Measurements from ENCODE around the gene ERMAP. TPM values are rescaled to one million over a fixed set of nuclear protein-coding genes. Genes with fewer than 3 reads are reported as not detected.

Gene ERMAP
- total RNA-seq, 1 experiment from 2014 or later: 17.2 TPM

GRCh38 chr1:42886046-42886739 lies 69.3 kb downstream of the ERMAP start:
- TF ChIP-seq, protein P1, sequence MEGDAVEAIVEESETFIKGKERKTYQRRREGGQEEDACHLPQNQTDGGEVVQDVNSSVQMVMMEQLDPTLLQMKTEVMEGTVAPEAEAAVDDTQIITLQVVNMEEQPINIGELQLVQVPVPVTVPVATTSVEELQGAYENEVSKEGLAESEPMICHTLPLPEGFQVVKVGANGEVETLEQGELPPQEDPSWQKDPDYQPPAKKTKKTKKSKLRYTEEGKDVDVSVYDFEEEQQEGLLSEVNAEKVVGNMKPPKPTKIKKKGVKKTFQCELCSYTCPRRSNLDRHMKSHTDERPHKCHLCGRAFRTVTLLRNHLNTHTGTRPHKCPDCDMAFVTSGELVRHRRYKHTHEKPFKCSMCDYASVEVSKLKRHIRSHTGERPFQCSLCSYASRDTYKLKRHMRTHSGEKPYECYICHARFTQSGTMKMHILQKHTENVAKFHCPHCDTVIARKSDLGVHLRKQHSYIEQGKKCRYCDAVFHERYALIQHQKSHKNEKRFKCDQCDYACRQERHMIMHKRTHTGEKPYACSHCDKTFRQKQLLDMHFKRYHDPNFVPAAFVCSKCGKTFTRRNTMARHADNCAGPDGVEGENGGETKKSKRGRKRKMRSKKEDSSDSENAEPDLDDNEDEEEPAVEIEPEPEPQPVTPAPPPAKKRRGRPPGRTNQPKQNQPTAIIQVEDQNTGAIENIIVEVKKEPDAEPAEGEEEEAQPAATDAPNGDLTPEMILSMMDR (IDR thresholded peaks at IDR 0.05; ENCODE audit: unreplicated experiment): no peak
- Mint-ChIP-seq H3K4me3 (ENCODE audit: unreplicated experiment) (no peak overlapping the region), H3K27ac (ENCODE audit: low read depth, unreplicated experiment) (no peak overlapping the region), H3K9me3 (ENCODE audit: unreplicated experiment) (no peaks in the 10 kb centered on the region), H3K27me3 (ENCODE audit: insufficient read depth, unreplicated experiment) (peaks cover 4% of the 10 kb centered on the region), H3K36me3 (ENCODE audit: insufficient read depth, unreplicated experiment) (no peaks in the 10 kb centered on the region), H3K4me1 (ENCODE audit: insufficient read depth, unreplicated experiment) (no peaks in the 10 kb centered on the region)
- ChIA-PET POLR2A (no interaction called here), CTCF (interaction anchor here (0.6 kb wide), 1 partner anchor 48 kb away, joined by 3 read pairs; no protein-coding TSS in a partner anchor)
- BruUV-seq (replicated peaks): no TSS peak
- DNase-seq (ENCODE audit: unreplicated experiment): no peak
- intact Hi-C loops (cut with micrococcal nuclease): no loop called here

DNA sequence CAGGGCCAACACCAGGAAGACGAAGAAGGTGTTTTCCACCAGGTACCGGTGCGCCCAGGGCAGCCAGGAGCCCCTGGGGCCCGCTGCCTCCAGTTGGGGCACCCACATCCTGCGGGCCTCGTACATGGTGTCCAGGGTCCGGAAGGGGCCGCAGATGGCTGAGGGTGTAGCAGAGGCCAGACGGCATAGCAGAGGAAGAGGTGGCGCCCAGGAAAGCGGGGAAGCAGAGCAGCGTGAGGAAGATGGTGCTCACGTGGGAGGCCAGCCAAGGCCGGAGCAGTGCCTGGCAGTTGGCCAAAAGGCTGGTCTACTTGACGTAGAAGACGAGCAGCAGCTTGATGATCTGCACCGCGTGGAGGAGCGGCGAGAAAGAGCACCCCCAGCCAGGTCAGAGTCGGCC lies 69.9 kb downstream of the ERMAP start:
- POLR2A ChIA-PET: no interaction called here
- H3K27ac Mint-ChIP-seq (ENCODE audit: low read depth, unreplicated experiment): no peak overlapping the region
- no peaks in the 10 kb centered on the region for H3K36me3 Mint-ChIP-seq (ENCODE audit: insufficient read depth, unreplicated experiment)
- H3K27me3 Mint-ChIP-seq (ENCODE audit: insufficient read depth, unreplicated experiment): peaks cover 10% of the 10 kb centered on the region
- no peak overlapping the region for H3K4me3 Mint-ChIP-seq (ENCODE audit: unreplicated experiment)
- intact Hi-C loops (cut with micrococcal nuclease): no loop called here
- DNase-seq (ENCODE audit: unreplicated experiment): no peak
- BruUV-seq (replicated peaks): no TSS peak
- TF ChIP-seq, protein P1 (IDR thresholded peaks at IDR 0.05; ENCODE audit: unreplicated experiment): no peak
- CTCF ChIA-PET: no interaction called here
- no peaks in the 10 kb centered on the region for H3K9me3 Mint-ChIP-seq (ENCODE audit: unreplicated experiment)
- H3K4me1 Mint-ChIP-seq (ENCODE audit: insufficient read depth, unreplicated experiment): no peaks in the 10 kb centered on the region

GRCh38 chr1:42887366-42887765 lies 70.4 kb downstream of the ERMAP start:
- no peak overlapping the region for H3K27ac Mint-ChIP-seq (ENCODE audit: low read depth, unreplicated experiment)
- H3K9me3 Mint-ChIP-seq (ENCODE audit: unreplicated experiment): no peaks in the 10 kb centered on the region
- CTCF ChIA-PET: interaction anchor here (0.7 kb wide), 1 partner anchor 12 kb away, joined by 3 read pairs; no protein-coding TSS in a partner anchor
- no peak for DNase-seq (ENCODE audit: unreplicated experiment)
- BruUV-seq (replicated peaks): no TSS peak
- TF ChIP-seq, protein P1 (IDR thresholded peaks at IDR 0.05; ENCODE audit: unreplicated experiment): no peak
- peaks cover 11% of the 10 kb centered on the region for H3K27me3 Mint-ChIP-seq (ENCODE audit: insufficient read depth, unreplicated experiment)
- POLR2A ChIA-PET: interaction anchor here (1.0 kb wide), 1 partner anchor 9 kb away, joined by 3 read pairs; no protein-coding TSS in a partner anchor
- H3K36me3 Mint-ChIP-seq (ENCODE audit: insufficient read depth, unreplicated experiment): no peaks in the 10 kb centered on the region
- no peak overlapping the region for H3K4me3 Mint-ChIP-seq (ENCODE audit: unreplicated experiment)
- intact Hi-C loops (cut with micrococcal nuclease): no loop called here
- H3K4me1 Mint-ChIP-seq (ENCODE audit: insufficient read depth, unreplicated experiment): no peaks in the 10 kb centered on the region

DNA sequence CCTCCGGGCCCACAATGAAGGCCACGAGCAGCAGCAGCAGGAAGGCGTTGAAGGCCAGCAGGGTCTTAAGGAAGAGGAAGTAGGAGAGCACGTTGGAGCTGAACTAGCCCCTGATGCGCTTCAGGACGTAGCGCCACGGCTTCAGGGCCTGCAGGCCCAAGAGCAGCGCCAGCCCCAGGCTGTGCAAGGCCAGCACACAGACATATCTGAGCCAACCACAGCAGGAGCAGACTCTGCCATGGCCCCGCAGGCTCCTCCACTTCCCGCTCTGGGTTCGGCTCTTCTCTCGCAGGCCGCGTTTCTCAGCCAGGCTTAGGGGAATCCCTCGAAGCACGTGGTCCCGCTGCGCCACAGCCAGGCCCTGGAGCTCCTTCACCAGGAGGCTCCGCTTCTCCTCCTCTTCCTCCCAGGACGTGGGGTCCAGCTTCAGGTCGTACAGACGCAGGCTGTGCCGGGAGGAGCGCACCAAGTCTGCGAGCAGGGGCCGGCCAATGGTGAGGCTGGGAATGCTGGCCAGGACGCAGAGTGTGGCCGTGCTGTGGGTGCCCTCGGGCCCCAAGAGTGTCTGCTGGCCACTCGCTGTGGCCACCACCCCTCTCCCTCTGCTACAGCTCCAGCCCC lies 71.2 kb downstream of the ERMAP start:
- no TSS peak for BruUV-seq (replicated peaks)
- H3K36me3 Mint-ChIP-seq (ENCODE audit: insufficient read depth, unreplicated experiment): no peaks in the 10 kb centered on the region
- intact Hi-C loops (cut with micrococcal nuclease): no loop called here
- H3K27ac Mint-ChIP-seq (ENCODE audit: low read depth, unreplicated experiment): no peak overlapping the region
- CTCF ChIA-PET: interaction anchor here (0.7 kb wide), 1 partner anchor 11 kb away, joined by 3 read pairs; no protein-coding TSS in a partner anchor
- no peaks in the 10 kb centered on the region for H3K4me1 Mint-ChIP-seq (ENCODE audit: insufficient read depth, unreplicated experiment)
- POLR2A ChIA-PET: interaction anchor here (1.0 kb wide), 1 partner anchor 8 kb away, joined by 3 read pairs; no protein-coding TSS in a partner anchor
- H3K4me3 Mint-ChIP-seq (ENCODE audit: unreplicated experiment): no peak overlapping the region
- no peak for DNase-seq (ENCODE audit: unreplicated experiment)
- TF ChIP-seq, protein P1 (IDR thresholded peaks at IDR 0.05; ENCODE audit: unreplicated experiment): no peak
- H3K9me3 Mint-ChIP-seq (ENCODE audit: unreplicated experiment): no peaks in the 10 kb centered on the region
- peaks cover 11% of the 10 kb centered on the region for H3K27me3 Mint-ChIP-seq (ENCODE audit: insufficient read depth, unreplicated experiment)
